HepG2 (cell line): ENCODE measurements around the gene BICDL2. TPM values are rescaled to one million over a fixed set of nuclear protein-coding genes. Genes with fewer than 3 reads are reported as not detected.

Experiments
- ATAC-seq: fragments of 200-7000 bp; cut with Tn5 transposase; 3 replicates; pipeline ENCODE4 v1.9.1; 2020; ENCODE audit warnings: mild to moderate bottlenecking, moderate library complexity
- BruUV-seq: library from RNA; stranded (reverse); fragments of 400-500 nt; replicated peaks from 2 replicates; lab custom pipeline; 2021; lab: Mats Ljungman, UMichigan
- CTCF ChIA-PET: fragments of 300-600 bp; formaldehyde crosslinking; extraction: SDS; loops from one replicate; lab custom pipeline; 2021; ENCODE audit warnings: low total read pairs, inconsistent platforms, low intra/inter-chr PET ratio; lab: Yijun Ruan, JAX
- POLR2A ChIA-PET: fragments of 350-600 bp; sonication (Branson Sonifier 250); formaldehyde crosslinking; loops from one replicate; lab custom pipeline; 2020; ENCODE audit warnings: antibody characterized with exemption, inconsistent platforms; lab: Yijun Ruan, JAX
- DNase-seq: peaks from one replicate; pipeline ENCODE4 v3.0.0-alpha.2; 2015; ENCODE audit warnings: low spot score
- FAIRE-seq: peaks from 3 replicates; lab custom pipeline; 2011; peaks lifted over from hg19 to GRCh38; lab: Jason Lieb, UNC
- H2AFZ ChIP-seq: one replicate; pipeline ENCODE4 v1.6.1; 2011; ENCODE audit warnings: low read length, inconsistent platforms
- H3K27ac ChIP-seq: fragments of 300-600 bp; 3 replicates; pipeline ENCODE4 v1.8.0; 2011; ENCODE audit warnings: mixed run types, mild to moderate bottlenecking, mixed read lengths, low read length, inconsistent platforms; ENCODE audit not compliant: insufficient read depth; ENCODE audit errors: extremely low read length
- H3K27me3 ChIP-seq, 2 experiments: fragments of 200-600 bp in 1 of 2; 2 replicates in 1 of 2; 3 replicates in 1 of 2; pipeline versions ENCODE4 v1.6.0 to v1.8.0; 2011; ENCODE audit warnings: low read length in 2 of 2, mild to moderate bottlenecking in 2 of 2, moderate library complexity in 2 of 2, inconsistent platforms in 1 of 2; ENCODE audit not compliant: insufficient read depth in 2 of 2, control insufficient read depth in 1 of 2
- H3K36me3 ChIP-seq, 2 experiments: fragments of 200-600 bp in 1 of 2; replicated peaks in 1 of 2; 2 replicates in 1 of 2; 3 replicates in 1 of 2; pipeline versions ENCODE4 v1.5.1 to v1.8.0; 2011; ENCODE audit warnings: low read length in 2 of 2, inconsistent platforms in 1 of 2; ENCODE audit not compliant: insufficient read depth in 2 of 2, control insufficient read depth in 1 of 2
- H3K4me1 ChIP-seq: 2 replicates; pipeline ENCODE4 v1.5.1; 2012; ENCODE audit warnings: low read length, inconsistent platforms; ENCODE audit not compliant: insufficient read depth
- H3K4me2 ChIP-seq: 2 replicates; pipeline ENCODE4 v1.6.0; 2011; ENCODE audit warnings: low read depth, low read length, inconsistent platforms
- H3K4me3 ChIP-seq, 3 experiments: fragments of 200-600 bp in 1 of 3; sonication (generic), shearing (Covaris generic) in 1 of 3; replicated peaks in 1 of 3; 2 replicates each; pipeline ENCODE4 v1.5.1; 2011 to 2016; ENCODE audit warnings: low read length in 3 of 3, inconsistent platforms in 2 of 3, low read depth in 2 of 3, mild to moderate bottlenecking in 2 of 3, control low read depth in 1 of 3, mixed read lengths in 1 of 3; ENCODE audit not compliant: insufficient read depth in 1 of 3
- H3K79me2 ChIP-seq: one replicate; pipeline ENCODE4 v1.6.1; 2011; ENCODE audit warnings: low read length, inconsistent platforms; ENCODE audit not compliant: insufficient read depth
- H3K9ac ChIP-seq: 2 replicates; pipeline ENCODE4 v1.6.0; 2011; ENCODE audit warnings: mild to moderate bottlenecking, low read depth, low read length, inconsistent platforms; ENCODE audit not compliant: insufficient read depth
- H3K9me3 ChIP-seq: 2 replicates; pipeline ENCODE4 v1.5.1; 2012; ENCODE audit warnings: mild to moderate bottlenecking, low read length
- H4K20me1 ChIP-seq: 2 replicates; pipeline ENCODE4 v1.6.0; 2011; ENCODE audit warnings: inconsistent platforms, mild to moderate bottlenecking, low read length, moderate library complexity; ENCODE audit not compliant: insufficient read depth
- ATF1 ChIP-seq: IDR thresholded peaks from 2 replicates; pipeline ENCODE4 v1.6.1; 2016; ENCODE audit warnings: mild to moderate bottlenecking, control low read depth
- HCFC1 ChIP-seq: fragments of 150-350 bp; IDR thresholded peaks from 2 replicates; pipeline ENCODE4 v1.6.1; 2014; ENCODE audit warnings: low read depth, low read length
- MZF1 ChIP-seq: sonication (generic); formaldehyde crosslinking; IDR thresholded peaks from 2 replicates; pipeline ENCODE4 v1.8.1; 2023; ENCODE audit warnings: mild to moderate bottlenecking, missing genetic modification reagents, borderline replicate concordance
- REXO4 ChIP-seq: sonication (generic); formaldehyde crosslinking; IDR thresholded peaks from 2 replicates; pipeline ENCODE4 v1.8.0; 2022; ENCODE audit warnings: missing genetic modification reagents, mild to moderate bottlenecking, borderline replicate concordance
- SP2 ChIP-seq: sonication (generic); formaldehyde crosslinking; IDR thresholded peaks from 2 replicates; pipeline ENCODE4 v1.5.1; 2020; ENCODE audit warnings: mild to moderate bottlenecking, missing genetic modification reagents
- ZC3H13 ChIP-seq: sonication (generic); formaldehyde crosslinking; IDR thresholded peaks from 2 replicates; pipeline ENCODE4 v1.8.1; 2023; ENCODE audit warnings: mild to moderate bottlenecking, missing genetic modification reagents, moderate library complexity
- ZFP62 ChIP-seq: sonication (generic); formaldehyde crosslinking; IDR thresholded peaks from 2 replicates; pipeline ENCODE4 v1.4.0; 2020; ENCODE audit warnings: missing genetic modification reagents
- ZMAT5 ChIP-seq: sonication (generic); formaldehyde crosslinking; IDR thresholded peaks from 2 replicates; pipeline ENCODE4 v1.5.0; 2020; ENCODE audit warnings: mild to moderate bottlenecking, low read depth, missing genetic modification reagents, borderline replicate concordance
- ZNF362 ChIP-seq: sonication (generic); formaldehyde crosslinking; IDR thresholded peaks from 2 replicates; pipeline ENCODE4 v1.4.0; 2020; ENCODE audit warnings: missing genetic modification reagents, mild to moderate bottlenecking, borderline replicate concordance
- ZNF678 ChIP-seq: sonication (generic); formaldehyde crosslinking; IDR thresholded peaks from 2 replicates; pipeline ENCODE4 v1.4.0; 2020; ENCODE audit warnings: mild to moderate bottlenecking, missing genetic modification reagents
- WGBS: methylation state at CpG from one replicate; pipeline ENCODE4 v1.1.6; 2017; ENCODE audit warnings: low lambda C conversion rate; 5-methylcytosine and 5-hydroxymethylcytosine counted together
- in situ Hi-C: cut with HindIII; loops from 2 replicates; pipeline ENCODE4 v1.10.0; 2017; ENCODE audit warnings: low pct_unique_long_range_greater_than_20kb; ENCODE audit not compliant: extremely low pct_ligation_motif_present
- intact Hi-C: fragments of 100-400 bp; cut with micrococcal nuclease; formaldehyde crosslinking; loops from one replicate; pipeline ENCODE4 v1.10.0; 2022; ENCODE audit not compliant: unreplicated experiment
- polyA plus RNA-seq, 8 experiments: library from polyadenylated mRNA; depleted of rRNA in 3 of 8; stranded (reverse) in 7 of 8; unstranded in 1 of 8; fragments of >200 nt; fragmentation: Illumina TruSeq in 4 of 8; extraction: Trizol in 4 of 8; gene quantifications; 2 replicates each; pipeline versions ENCODE4 v1.2.1 to v1.2.3, GENCODE V29; 2011 to 2016; ENCODE audit warnings: low read depth in 4 of 8, missing spikeins in 1 of 8, mixed read lengths in 1 of 8; ENCODE audit not compliant: insufficient read depth in 1 of 8
- total RNA-seq, 5 experiments: library from RNA; depleted of rRNA; stranded (reverse); fragments of >200 nt; fragmentation: Illumina TruSeq; extraction: Trizol; gene quantifications; 2 replicates each; pipeline ENCODE4 v1.2.3, GENCODE V29; 2016; ENCODE audit warnings: low read depth in 1 of 5

Gene BICDL2
- total and polyA plus RNA-seq, 2 of the 13 experiments (the other 11 are each of a cell fraction or from before 2014, with no cell fraction given) = 0.12 TPM; not detected in 1

- no peak for TF ChIP-seq ATF1
- no peak for TF ChIP-seq ZC3H13 (CRISPR knock-in tag)
- no peak for TF ChIP-seq ZNF678 (CRISPR knock-in tag)
- no peak for TF ChIP-seq MZF1 (CRISPR knock-in tag)
- no peak for TF ChIP-seq HCFC1
- no peak for TF ChIP-seq ZMAT5 (CRISPR knock-in tag)
- no peak for TF ChIP-seq ZNF362
- TF ChIP-seq REXO4 (CRISPR knock-in tag) = no peak
- no peak for TF ChIP-seq ZFP62 (CRISPR knock-in tag)
- TF ChIP-seq SP2 = no peak
- H3K4me2 ChIP-seq = 0 out of 2 replicates have a peak overlapping the region, but pooled peaks have one; percentile 32
- WGBS = 61% methylated on average over 6 of the region's 6 CpGs
- no peak overlapping the region for H2AFZ ChIP-seq
- CTCF ChIA-PET = no interaction called here
- no peak overlapping the region for H3K4me3 ChIP-seq
- DNase-seq (no peak), FAIRE-seq (no peak), ATAC-seq (no peak)
- no peak overlapping the region for H3K9ac ChIP-seq
- in situ Hi-C loops = no loop called here
- H3K27ac ChIP-seq = no peak overlapping the region
- H3K4me1 ChIP-seq = peaks cover 97% of the 10 kb centered on the region
- BruUV-seq = no TSS peak
- no peaks in the 10 kb centered on the region for H3K79me2 ChIP-seq
- H3K36me3 ChIP-seq = no peaks in the 10 kb centered on the region
- no peaks in the 10 kb centered on the region for H4K20me1 ChIP-seq
- H3K9me3 ChIP-seq = no peaks in the 10 kb centered on the region
- H3K27me3 ChIP-seq = peaks cover 7 to 22% of the 10 kb centered on the region in 2 experiments; a peak in 4 of 5 replicates
- intact Hi-C loops = no loop called here
- POLR2A ChIA-PET = interaction anchor here (14.2 to 18.8 kb wide), 2 partner anchors 6 to 8 kb away, joined by 750 read pairs; partner anchors contain the start of genes CLDN6, CLDN9, HCFC1R1 and THOC6
These were observed 21.8 kb downstream of the BICDL2 start for GRCh38 chr16:3014971-3015370.
